ENCODE results near the gene TEX48. TPM values are rescaled to one million over a fixed set of nuclear protein-coding genes. Genes with fewer than 3 reads are reported as not detected.

TEX48 gene, protein sequence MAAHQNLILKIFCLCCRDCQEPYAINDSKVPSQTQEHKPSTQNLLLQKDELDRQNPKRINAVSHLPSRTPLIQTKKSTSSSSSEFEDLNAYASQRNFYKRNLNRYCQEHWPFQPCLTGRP
- not detected for polyA plus RNA-seq (2013, experiment 1 of 2; ENCODE audit: insufficient read length)
- polyA plus RNA-seq (2013, experiment 2 of 2; ENCODE audit: insufficient read length), result not detected

- peak; percentile 74 for DNase-seq
Measured at GRCh38 chr9:114681594-114682332, at the start of gene TEX48. Gene TEX48, minus strand, starts transcription at chr9:114682192. Its CDS starts 10,469 bp downstream, at chr9:114671723.

- DNase-seq, result no peak
Measured at GRCh38 chr9:114731701-114732100, 49.7 kb upstream of the TEX48 start.

GRCh38 chr9:114729706-114730105 is 47.7 kb upstream of the TEX48 start:
- DNase-seq, result no peak

GRCh38 chr9:114725930-114726329 is 43.9 kb upstream of the TEX48 start:
- DNase-seq, result no peak

GRCh38 chr9:114724744-114725143 is 42.8 kb upstream of the TEX48 start:
- DNase-seq, result no peak

DNA sequence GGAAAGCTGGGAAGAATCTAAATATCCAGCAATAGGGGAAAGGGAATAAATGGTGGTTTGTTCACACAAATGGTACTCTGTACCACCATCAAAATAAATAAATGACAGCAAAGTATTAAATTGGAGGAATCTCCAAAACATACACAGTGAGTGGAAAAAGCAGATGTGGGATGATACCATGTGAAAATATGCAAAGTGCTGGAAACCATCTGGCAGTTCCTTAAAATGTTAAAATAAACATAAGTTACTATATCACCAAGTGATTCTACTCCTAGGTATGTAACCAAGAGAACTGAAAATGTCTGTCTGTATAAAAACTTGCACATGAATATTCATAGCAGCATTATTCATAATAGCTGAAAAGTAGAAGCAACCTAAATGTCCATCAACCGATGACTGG is 41.9 kb upstream of the TEX48 start:
- peak; percentile 79 for DNase-seq

GRCh38 chr9:114722937-114723620 is 41.1 kb upstream of the TEX48 start:
- no peak for DNase-seq

DNA sequence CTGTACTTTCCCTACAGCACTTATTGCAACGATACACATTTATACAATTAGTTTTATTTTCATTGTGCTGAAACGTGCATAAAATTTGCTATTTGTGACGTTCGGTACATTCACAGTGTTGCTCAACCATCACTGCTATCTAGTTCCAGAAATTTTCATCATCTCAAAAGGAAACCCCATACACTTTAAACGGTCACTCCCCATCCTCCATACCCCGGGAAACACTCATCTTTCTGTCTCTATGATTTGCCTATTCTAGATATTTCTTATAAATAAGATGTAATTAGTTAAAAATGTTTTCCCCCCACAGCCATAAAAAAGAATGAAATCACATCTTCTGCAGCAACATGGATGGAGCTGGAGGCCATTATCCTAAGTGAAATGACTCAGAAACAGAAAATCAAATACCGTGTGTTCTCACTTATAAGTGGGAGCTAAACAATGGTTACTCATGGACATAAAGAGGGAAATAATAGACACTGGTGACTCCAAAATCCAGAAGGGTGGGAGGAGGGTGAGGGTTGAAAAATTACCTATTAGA is 40.2 kb upstream of the TEX48 start:
- DNase-seq, result peak; percentile 80

GRCh38 chr9:114721491-114722079 is 39.6 kb upstream of the TEX48 start:
- no peak for DNase-seq

- peak; percentile 51 for DNase-seq
Measured at GRCh38 chr9:114720086-114720676, 38.2 kb upstream of the TEX48 start.

DNA sequence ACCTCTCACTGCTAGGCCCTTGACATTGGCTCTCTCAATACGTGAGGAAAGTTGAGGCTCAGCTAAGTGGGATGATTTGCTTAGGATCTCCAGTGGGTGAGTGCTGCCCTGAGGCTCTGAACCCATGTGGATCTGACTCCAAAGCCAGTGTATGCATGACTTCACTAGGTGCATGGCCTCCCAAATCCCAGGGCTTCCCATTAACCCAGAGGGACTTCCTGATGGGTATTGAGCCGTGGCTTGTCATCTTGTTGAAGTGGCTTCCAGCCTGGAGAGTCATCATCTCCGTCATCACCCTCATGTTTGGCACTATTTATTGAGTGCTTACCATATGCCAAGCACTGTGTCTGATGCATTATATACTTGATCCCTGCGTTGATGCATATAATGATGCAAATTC is 37.3 kb upstream of the TEX48 start:
- DNase-seq, result no peak

- DNase-seq, result no peak
Measured at GRCh38 chr9:114718801-114719221, 36.8 kb upstream of the TEX48 start.

GRCh38 chr9:114717908-114718486 is 36.0 kb upstream of the TEX48 start:
- DNase-seq, result no peak

- DNase-seq, result no peak
Measured at GRCh38 chr9:114709636-114710035, 27.6 kb upstream of the TEX48 start.

DNA sequence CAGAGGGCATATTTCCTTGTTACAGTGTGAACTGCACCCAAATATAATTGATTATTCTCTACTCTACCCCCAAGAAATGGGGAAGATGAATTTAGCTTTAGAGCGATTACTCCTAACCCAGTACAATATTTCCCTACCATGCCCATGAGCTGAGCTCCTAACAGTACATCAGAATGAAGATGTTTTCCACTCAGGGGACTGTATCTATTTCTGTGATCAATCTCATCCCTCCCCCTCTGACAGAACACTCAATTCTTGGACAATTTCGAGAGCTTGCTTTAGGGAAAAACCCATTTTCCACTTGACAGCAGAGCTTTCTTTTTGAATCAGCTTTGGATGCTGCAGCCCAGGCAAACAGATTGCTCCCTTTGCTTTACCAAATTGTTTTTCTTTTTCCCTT is 24.7 kb upstream of the TEX48 start:
- no peak for DNase-seq

DNA sequence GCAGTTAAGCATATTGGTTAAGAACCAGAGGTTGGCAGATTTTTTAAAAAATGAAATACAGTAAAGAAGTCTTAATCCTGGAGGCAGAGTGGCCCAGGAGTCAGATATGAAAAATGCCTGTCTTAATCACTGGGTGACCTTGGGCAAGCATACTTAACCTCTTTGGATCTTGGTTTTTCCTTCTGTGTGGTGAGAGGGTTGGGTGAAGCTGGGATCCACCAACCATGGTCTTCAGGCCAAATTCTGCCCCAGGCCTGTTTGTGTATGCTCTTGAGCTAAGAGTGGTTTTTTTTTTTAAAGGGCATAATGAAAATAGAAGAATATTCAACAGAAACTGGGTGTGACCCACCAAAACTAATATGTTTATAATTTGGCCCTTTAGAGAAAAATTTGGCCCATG is 20.0 kb upstream of the TEX48 start:
- no peak for DNase-seq

GRCh38 chr9:114697951-114698351 is 16.0 kb upstream of the TEX48 start:
- DNase-seq, result no peak

- peak; percentile 56 for DNase-seq
Measured at GRCh38 chr9:114696814-114697544, 15.0 kb upstream of the TEX48 start.

DNA sequence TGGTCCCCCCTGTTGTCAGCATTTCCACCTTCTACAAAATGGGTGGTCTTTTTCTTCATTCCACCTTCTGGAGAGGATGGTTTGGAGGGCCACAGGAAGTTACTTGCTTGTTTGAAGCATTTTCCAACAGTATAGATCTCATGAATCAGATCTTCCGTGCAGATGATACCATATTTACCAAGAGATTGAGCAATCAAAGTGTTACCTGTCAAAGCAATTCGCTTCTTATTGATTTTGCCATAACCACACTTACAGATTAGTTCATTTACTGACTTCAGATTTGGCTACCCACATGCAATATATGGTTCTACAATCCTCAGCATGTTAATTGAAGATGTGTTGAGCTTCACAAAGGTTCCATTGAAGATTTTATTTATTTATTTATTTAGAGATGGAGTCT is 14.0 kb upstream of the TEX48 start:
- DNase-seq, result no peak

DNA sequence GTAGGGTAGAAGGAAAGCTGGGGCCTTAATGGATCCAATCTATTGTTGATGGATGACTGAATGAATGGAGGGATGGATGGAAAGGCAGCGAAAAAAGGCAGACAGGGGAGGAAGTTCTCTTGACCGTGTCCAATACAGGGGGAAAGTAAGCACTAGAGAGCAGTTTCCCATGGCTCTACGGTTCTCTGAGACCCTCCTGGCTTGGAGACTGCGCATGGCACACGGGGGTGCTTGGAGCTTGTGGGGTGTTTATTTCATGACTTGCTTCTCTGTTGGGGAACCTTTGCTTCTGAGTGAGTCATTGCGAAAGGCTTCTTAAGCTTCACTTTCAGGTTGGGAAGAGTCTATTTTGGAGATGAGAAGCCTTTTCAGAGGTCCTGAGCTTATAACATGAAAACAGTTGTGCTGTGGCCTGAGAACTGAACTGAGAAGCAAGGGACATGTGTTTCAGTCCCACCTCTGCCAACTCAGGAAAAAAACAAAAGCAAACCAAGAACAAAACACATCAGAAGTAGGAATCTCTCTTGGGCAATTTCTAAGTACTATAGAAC is 12.8 kb upstream of the TEX48 start:
- no peak for DNase-seq

DNA sequence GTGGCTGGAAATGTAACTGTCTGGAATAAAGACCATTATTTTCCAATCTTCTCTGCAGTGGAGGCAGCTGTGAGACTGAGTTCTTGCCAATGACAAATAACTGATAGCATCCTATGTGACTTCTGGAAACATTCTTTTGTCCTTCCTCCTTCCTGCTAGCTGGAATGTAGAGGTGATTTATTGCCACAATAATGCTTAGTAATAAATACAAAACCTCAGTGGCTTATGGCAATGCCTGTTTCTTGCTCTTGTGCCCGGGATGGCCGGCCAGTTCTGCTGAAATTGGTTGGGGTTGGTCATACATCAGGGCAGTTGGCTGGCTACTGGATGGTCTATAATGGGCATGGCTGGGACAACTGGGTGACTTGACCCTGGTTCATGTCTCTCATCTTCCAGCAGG is 12.2 kb upstream of the TEX48 start:
- peak; percentile 88 for DNase-seq
